ENCODE results near the gene SORCS3. TPM values are rescaled to one million over a fixed set of nuclear protein-coding genes. Genes with fewer than 3 reads are reported as not detected.

Gene SORCS3
- total and polyA plus RNA-seq, 9 of the 15 experiments (the other 6 are each of a cell fraction or from before 2014, with no cell fraction given) = not detected

- H3K79me2 ChIP-seq (ENCODE audit: control insufficient read depth, insufficient read depth, low read length) = no peaks in the 10 kb centered on the region
- H3K9me1 ChIP-seq (ENCODE audit: control insufficient read depth, insufficient read depth, low read length) = no peaks in the 10 kb centered on the region
- BruUV-seq (replicated peaks) = no TSS peak
- H2AFZ ChIP-seq (ENCODE audit: low read depth, low read length) = no peak overlapping the region
- no peak overlapping the region for H3K9ac ChIP-seq (ENCODE audit: insufficient read depth in 1 of 2, low read depth in 2 of 2, low read length in 2 of 2)
- no peaks in the 10 kb centered on the region for H3K4me1 ChIP-seq (replicated peaks in 1 of 2; ENCODE audit: control insufficient read depth in 2 of 2, insufficient read depth in 2 of 2, low read length in 2 of 2)
- no peaks in the 10 kb centered on the region for H3K36me3 ChIP-seq (ENCODE audit: control insufficient read depth, insufficient read depth, low read length)
- H4K20me1 ChIP-seq (replicated peaks; ENCODE audit: control insufficient read depth, insufficient read depth, low read length) = no peaks in the 10 kb centered on the region
- ChIA-PET POLR2A (no interaction called here), CTCF (ENCODE audit: low intra/inter-chr PET ratio) (no interaction called here)
- no peak for ATAC-seq
- in situ Hi-C loops (cut with MboI) = no loop called here
- TF ChIP-seq, protein P1, sequence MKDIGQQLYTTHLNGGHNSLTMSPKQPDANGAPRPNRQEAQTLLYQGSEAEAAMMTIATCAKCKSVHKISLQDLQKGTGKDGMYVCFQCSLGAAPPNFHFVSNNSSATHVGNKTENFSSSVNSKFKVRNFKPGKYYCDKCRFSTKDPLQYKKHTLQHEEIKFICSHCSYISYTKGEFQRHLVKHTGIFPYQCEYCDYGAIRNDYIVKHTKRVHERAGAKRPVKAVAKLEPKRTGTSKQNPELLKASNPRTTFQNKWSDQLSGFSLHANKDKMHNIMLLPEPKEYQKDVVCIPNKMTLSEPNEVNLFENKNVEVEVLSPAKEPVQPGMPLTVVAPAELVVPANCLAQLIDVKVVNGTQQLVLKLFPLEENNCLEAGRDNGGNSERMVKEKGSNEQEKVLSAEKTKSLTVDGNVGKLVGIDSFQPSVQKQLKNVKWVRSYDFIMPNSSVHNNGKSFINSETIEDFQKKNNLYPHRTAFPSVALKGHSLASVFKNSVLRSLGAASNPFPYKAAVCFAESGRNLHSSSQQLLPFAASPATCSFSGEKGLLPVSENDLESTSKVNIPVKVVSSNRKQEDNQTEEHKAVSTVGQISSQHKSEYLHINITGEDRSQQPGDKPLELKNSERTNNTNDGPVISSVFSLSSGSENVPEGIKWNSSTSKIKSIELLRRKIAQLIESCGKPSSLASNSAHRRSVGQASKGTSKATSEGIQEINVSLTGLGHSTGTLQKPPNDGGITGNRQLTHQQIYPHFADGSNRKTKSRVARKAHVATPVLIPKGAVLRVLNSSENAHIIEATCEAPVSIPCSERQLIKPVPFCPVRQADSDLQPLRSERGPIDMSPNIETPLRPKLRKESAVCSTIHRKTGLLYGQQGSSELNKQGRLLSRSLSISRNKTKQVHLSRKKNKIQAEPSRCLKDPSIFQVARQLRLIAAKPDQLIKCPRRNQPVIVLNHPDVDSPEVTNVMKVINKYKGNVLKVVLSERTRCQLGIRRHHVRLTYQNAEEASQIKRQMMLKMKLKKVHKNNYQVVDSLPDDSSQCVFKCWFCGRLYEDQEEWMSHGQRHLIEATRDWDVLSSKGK (CRISPR knock-in tag; IDR thresholded peaks at IDR 0.05) = no peak
- TF ChIP-seq, protein P2, sequence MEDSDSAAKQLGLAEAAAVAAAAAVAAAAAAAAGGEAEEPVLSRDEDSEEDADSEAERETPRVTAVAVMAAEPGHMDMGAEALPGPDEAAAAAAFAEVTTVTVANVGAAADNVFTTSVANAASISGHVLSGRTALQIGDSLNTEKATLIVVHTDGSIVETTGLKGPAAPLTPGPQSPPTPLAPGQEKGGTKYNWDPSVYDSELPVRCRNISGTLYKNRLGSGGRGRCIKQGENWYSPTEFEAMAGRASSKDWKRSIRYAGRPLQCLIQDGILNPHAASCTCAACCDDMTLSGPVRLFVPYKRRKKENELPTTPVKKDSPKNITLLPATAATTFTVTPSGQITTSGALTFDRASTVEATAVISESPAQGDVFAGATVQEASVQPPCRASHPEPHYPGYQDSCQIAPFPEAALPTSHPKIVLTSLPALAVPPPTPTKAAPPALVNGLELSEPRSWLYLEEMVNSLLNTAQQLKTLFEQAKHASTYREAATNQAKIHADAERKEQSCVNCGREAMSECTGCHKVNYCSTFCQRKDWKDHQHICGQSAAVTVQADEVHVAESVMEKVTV (CRISPR knock-in tag; IDR thresholded peaks at IDR 0.05) = no peak
- H3K4me3 ChIP-seq = no peak overlapping the region
- H3K27me3 ChIP-seq (ENCODE audit: control insufficient read depth in 2 of 2, insufficient read depth in 2 of 2, low read length in 2 of 2) = no peaks in the 10 kb centered on the region
- no peak overlapping the region for H3K27ac ChIP-seq (ENCODE audit: extremely low read depth, low read depth, low read length)
- 0% methylated on average over 3 of the region's 3 CpGs for WGBS (ENCODE audit: insufficient coverage, low coverage, missing lambda C conversion rate)
- intact Hi-C loops (cut with micrococcal nuclease) = no loop called here
- no peak for FAIRE-seq
- no peak overlapping the region for H3K4me2 ChIP-seq (ENCODE audit: insufficient read depth, low read length)
- H3K9me3 ChIP-seq (replicated peaks; ENCODE audit: control insufficient read depth, insufficient read depth, low read depth, low read length) = no peaks in the 10 kb centered on the region
- DNase-seq (ENCODE audit: extremely low read depth in 1 of 4, low spot score in 3 of 4) = no peak
Measured at GRCh38 chr10:104894681-104895080, 253.6 kb downstream of the SORCS3 start.

All from K562 (cell line).